Endothelial cell of umbilical vein (primary cell): ENCODE measurements around the gene VAT1. TPM values are rescaled to one million over a fixed set of nuclear protein-coding genes. Genes with fewer than 3 reads are reported as not detected.

ENCODE experiments used
- BruUV-seq: library from RNA; stranded (reverse); fragments of 400-500 nt; replicated peaks from 2 replicates; lab custom pipeline; 2021; lab: Mats Ljungman, UMichigan
- CTCF ChIA-PET: fragments of 300-600, 350-600 bp; sonication (Branson Sonifier 250); formaldehyde crosslinking; loops from one replicate; lab custom pipeline; 2021; ENCODE audit warnings: antibody characterized with exemption, inconsistent platforms; lab: Charles Lee
- POLR2A ChIA-PET: fragments of 300-600, 350-600 bp; sonication (Branson Sonifier 250); formaldehyde crosslinking; loops from one replicate; lab custom pipeline; 2021; ENCODE audit warnings: antibody characterized with exemption, inconsistent platforms; lab: Charles Lee
- DNase-seq: peaks from one replicate; pipeline ENCODE4 v3.0.0-alpha.2; 2011; ENCODE audit warnings: low read depth, low spot score
- FAIRE-seq: peaks from 2 replicates; lab custom pipeline; 2011; peaks lifted over from hg19 to GRCh38; lab: Jason Lieb, UNC
- H2AFZ ChIP-seq: 2 replicates; pipeline ENCODE4 v1.6.0; 2012; ENCODE audit warnings: low read depth, low read length, control low read depth, inconsistent platforms
- H3K27ac ChIP-seq: 2 replicates; pipeline ENCODE4 v1.5.1; 2011; ENCODE audit warnings: low read depth, mild to moderate bottlenecking, control low read depth, low read length, moderate library complexity; ENCODE audit not compliant: insufficient read depth
- H3K27me3 ChIP-seq, 2 experiments: 2 replicates each; pipeline versions ENCODE4 v1.6.0 to v1.6.1; 2011; ENCODE audit warnings: low read length in 2 of 2, mixed read lengths in 1 of 2; ENCODE audit not compliant: control insufficient read depth in 2 of 2, insufficient read depth in 2 of 2
- H3K36me3 ChIP-seq, 2 experiments: 2 replicates in 1 of 2; 3 replicates in 1 of 2; pipeline ENCODE4 v1.5.1; 2011; ENCODE audit warnings: low read length in 2 of 2, mild to moderate bottlenecking in 1 of 2, moderate library complexity in 1 of 2; ENCODE audit not compliant: control insufficient read depth in 2 of 2, insufficient read depth in 2 of 2; ENCODE audit errors: extremely low read depth in 1 of 2
- H3K4me1 ChIP-seq: 3 replicates; pipeline ENCODE4 v1.5.1; 2011; ENCODE audit warnings: mild to moderate bottlenecking, low read length; ENCODE audit not compliant: control insufficient read depth, insufficient read depth; ENCODE audit errors: extremely low read depth
- H3K4me2 ChIP-seq: 2 replicates; pipeline ENCODE4 v1.6.1; 2011; ENCODE audit warnings: low read length, control low read depth, mixed read lengths; ENCODE audit not compliant: insufficient read depth
- H3K4me3 ChIP-seq, 3 experiments: fragments of 200-600 bp in 1 of 3; sonication (generic), shearing (Covaris generic) in 1 of 3; replicated peaks in 1 of 3; 2 replicates each; pipeline ENCODE4 v1.5.1; 2011 to 2016; ENCODE audit warnings: control low read depth in 3 of 3, low read length in 3 of 3, mild to moderate bottlenecking in 2 of 3, inconsistent platforms in 1 of 3, low read depth in 1 of 3, moderate library complexity in 1 of 3; ENCODE audit not compliant: insufficient read depth in 1 of 3
- H3K79me2 ChIP-seq: 2 replicates; pipeline ENCODE4 v1.6.0; 2012; ENCODE audit warnings: low read length, inconsistent platforms; ENCODE audit not compliant: control insufficient read depth, insufficient read depth
- H3K9ac ChIP-seq: replicated peaks from 2 replicates; pipeline ENCODE3; 2011; ENCODE audit warnings: low read length, control low read depth; ENCODE audit not compliant: insufficient read depth; ENCODE audit errors: extremely low read depth
- H3K9me1 ChIP-seq: replicated peaks from 3 replicates; pipeline ENCODE4 v1.6.0; 2011; ENCODE audit warnings: mild to moderate bottlenecking, low read length; ENCODE audit not compliant: control insufficient read depth, insufficient read depth; ENCODE audit errors: extremely low read depth
- H3K9me3 ChIP-seq: replicated peaks from 2 replicates; pipeline ENCODE4 v1.5.1; 2012; ENCODE audit warnings: low read length, inconsistent platforms; ENCODE audit not compliant: control insufficient read depth, insufficient read depth
- H4K20me1 ChIP-seq: replicated peaks from 2 replicates; pipeline ENCODE3; 2011; ENCODE audit warnings: mild to moderate bottlenecking, low read length; ENCODE audit not compliant: control insufficient read depth, insufficient read depth; ENCODE audit errors: extremely low read depth
- EZH2 ChIP-seq: IDR thresholded peaks from 2 replicates; pipeline ENCODE4 v1.6.1; 2012; ENCODE audit warnings: borderline replicate concordance, low read depth, mild to moderate bottlenecking, moderate library complexity, low read length, inconsistent platforms; ENCODE audit not compliant: severe bottlenecking
- FOS ChIP-seq: IDR thresholded peaks from 2 replicates; pipeline ENCODE4 v1.6.1; 2011; ENCODE audit warnings: mild to moderate bottlenecking, low read length, moderate library complexity, borderline replicate concordance; ENCODE audit not compliant: insufficient read depth
- GATA2 ChIP-seq: IDR thresholded peaks from 2 replicates; pipeline ENCODE4 v1.7.0; 2011; ENCODE audit warnings: low read depth, mild to moderate bottlenecking, moderate library complexity, mixed read lengths, low read length; ENCODE audit not compliant: insufficient read length, insufficient read depth
- JUN ChIP-seq: IDR thresholded peaks from 2 replicates; pipeline ENCODE4 v1.6.1; 2011; ENCODE audit warnings: borderline replicate concordance, low read depth; ENCODE audit not compliant: insufficient read length, insufficient read depth
- MYC ChIP-seq: IDR thresholded peaks from one replicate; pipeline ENCODE4 v1.6.1; 2011; ENCODE audit warnings: mild to moderate bottlenecking, low read depth, low read length
- POLR2A ChIP-seq: IDR thresholded peaks from 2 replicates; pipeline ENCODE4 v1.6.1; 2012; ENCODE audit warnings: low read depth, mild to moderate bottlenecking, control low read depth, low read length
- POLR2AphosphoS5 ChIP-seq: IDR thresholded peaks from 2 replicates; pipeline ENCODE4 v1.6.1; 2012; ENCODE audit warnings: low read depth, mild to moderate bottlenecking, control low read depth, low read length, moderate library complexity; ENCODE audit not compliant: insufficient read depth
- dilution Hi-C: fragments of 300-500 bp; cut with MboI; formaldehyde crosslinking; loops from one replicate; pipeline ENCODE4 v1.15.0; 2019; ENCODE audit warnings: low sequenced_read_pairs; ENCODE audit not compliant: extremely low pct_ligation_motif_present
- intact Hi-C: fragments of 100-400 bp; cut with micrococcal nuclease; formaldehyde crosslinking; loops from one replicate; pipeline ENCODE4 v1.10.0; 2022
- polyA plus RNA-seq, 4 experiments: library from polyadenylated mRNA; depleted of rRNA in 3 of 4; stranded (reverse) in 3 of 4; unstranded in 1 of 4; fragments of >200 nt; gene quantifications; 2 replicates each; pipeline versions ENCODE4 v1.2.1 to v1.2.3, GENCODE V29; 2011 to 2012; ENCODE audit warnings: missing spikeins in 1 of 4
- total RNA-seq: library from RNA; stranded (reverse); gene quantifications from 2 replicates; pipeline ENCODE4 v1.2.3, GENCODE V29; 2021
- TF ChIP-seq, protein P1 (sequence below), 2 donors: IDR thresholded peaks; 1 replicate in 1 of 2; 2 replicates in 1 of 2; pipeline ENCODE4 v1.5.1; 2011; ENCODE audit warnings: low read length in 2 of 2, mild to moderate bottlenecking in 2 of 2, moderate library complexity in 2 of 2, control low read depth in 1 of 2, inconsistent platforms in 1 of 2, low read depth in 1 of 2; ENCODE audit not compliant: insufficient read depth in 1 of 2; ENCODE audit errors: extremely low read depth in 1 of 2
- TF ChIP-seq, protein P2 (sequence below): IDR thresholded peaks from 2 replicates; pipeline ENCODE4 v1.6.1; 2011; ENCODE audit not compliant: insufficient read depth, insufficient read length

The VAT1 gene
- total and polyA plus RNA-seq, 2 donors (not counting 3 experiments of a cell fraction or from before 2014, with no cell fraction given): 339 to 482 TPM

DNA sequence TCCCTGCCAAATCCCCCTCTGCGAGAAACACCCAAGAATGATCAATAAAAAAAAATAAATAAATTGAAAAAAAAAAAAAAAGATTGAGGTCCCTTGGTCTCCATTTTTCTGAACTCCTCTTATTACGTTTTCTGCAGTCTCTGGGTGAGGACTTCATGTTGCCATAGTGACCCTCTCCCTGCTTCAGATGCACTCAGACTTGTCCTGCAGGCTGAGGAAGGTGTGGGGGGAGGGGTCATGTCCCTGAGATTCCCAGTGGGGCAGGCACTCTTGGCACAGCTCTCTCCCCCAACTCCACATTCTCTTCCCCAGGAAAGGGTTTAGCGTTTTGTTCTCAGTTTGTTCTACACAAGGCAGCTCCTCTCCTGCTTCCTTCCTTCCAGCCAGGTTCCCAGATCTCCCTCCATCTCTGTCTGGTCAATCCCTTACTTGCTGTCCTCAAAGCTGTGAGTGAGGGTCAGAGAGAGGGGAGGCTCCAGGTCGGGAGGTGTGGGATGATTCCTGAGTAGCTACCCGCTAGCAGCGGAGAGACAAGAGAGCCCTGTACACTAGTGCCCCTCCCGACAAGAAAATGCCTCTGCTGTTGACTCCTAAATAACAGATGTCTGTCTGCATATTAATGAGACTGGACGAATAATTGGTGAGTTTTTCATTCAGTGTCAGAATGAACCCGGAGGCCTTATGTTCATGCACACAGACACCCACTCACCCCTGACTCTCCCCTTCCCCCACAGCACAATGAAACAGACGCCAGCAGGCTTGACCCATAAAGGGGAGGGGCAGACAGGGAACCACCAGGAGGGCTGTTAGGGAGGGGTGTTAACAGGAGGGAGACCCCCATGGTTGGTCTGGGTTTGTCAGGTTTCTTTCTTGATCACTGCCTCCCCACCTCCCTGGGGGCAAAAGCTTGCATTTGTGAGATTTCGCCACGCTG is 12.0 kb upstream of the VAT1 start:
- Histone ChIP-seq H3K79me2 (no peaks in the 10 kb centered on the region), H4K20me1 (no peaks in the 10 kb centered on the region), H3K4me1 (no peaks in the 10 kb centered on the region), H3K36me3 (no peaks in the 10 kb centered on the region), H3K4me3 (no peak overlapping the region), H2AFZ (no peak overlapping the region), H3K9ac (no peak overlapping the region), H3K27ac (no peak overlapping the region), H3K27me3 (peaks cover 0 to 1% of the 10 kb centered on the region in 2 experiments), H3K9me1 (no peaks in the 10 kb centered on the region), H3K9me3 (no peaks in the 10 kb centered on the region), H3K4me2 (no peak overlapping the region)
- ChIA-PET CTCF (interaction anchor here (1.8 kb wide), 1 partner anchor 10 kb away, joined by 6 read pairs; no protein-coding TSS in a partner anchor), POLR2A (no interaction called here)
- intact Hi-C loops (no loop called here), dilution Hi-C loops (no loop called here)
- BruUV-seq: no TSS peak
- FAIRE-seq: no peak
- no peak for DNase-seq
- no peak for TF ChIP-seq POLR2AphosphoS5
- no peak for TF ChIP-seq EZH2
- TF ChIP-seq JUN: no peak
- TF ChIP-seq, protein P1, sequence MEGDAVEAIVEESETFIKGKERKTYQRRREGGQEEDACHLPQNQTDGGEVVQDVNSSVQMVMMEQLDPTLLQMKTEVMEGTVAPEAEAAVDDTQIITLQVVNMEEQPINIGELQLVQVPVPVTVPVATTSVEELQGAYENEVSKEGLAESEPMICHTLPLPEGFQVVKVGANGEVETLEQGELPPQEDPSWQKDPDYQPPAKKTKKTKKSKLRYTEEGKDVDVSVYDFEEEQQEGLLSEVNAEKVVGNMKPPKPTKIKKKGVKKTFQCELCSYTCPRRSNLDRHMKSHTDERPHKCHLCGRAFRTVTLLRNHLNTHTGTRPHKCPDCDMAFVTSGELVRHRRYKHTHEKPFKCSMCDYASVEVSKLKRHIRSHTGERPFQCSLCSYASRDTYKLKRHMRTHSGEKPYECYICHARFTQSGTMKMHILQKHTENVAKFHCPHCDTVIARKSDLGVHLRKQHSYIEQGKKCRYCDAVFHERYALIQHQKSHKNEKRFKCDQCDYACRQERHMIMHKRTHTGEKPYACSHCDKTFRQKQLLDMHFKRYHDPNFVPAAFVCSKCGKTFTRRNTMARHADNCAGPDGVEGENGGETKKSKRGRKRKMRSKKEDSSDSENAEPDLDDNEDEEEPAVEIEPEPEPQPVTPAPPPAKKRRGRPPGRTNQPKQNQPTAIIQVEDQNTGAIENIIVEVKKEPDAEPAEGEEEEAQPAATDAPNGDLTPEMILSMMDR (IDR thresholded peaks at IDR 0.05; ENCODE audit: extremely low read depth in 1 of 2, insufficient read depth in 1 of 2, low read depth in 1 of 2, low read length in 2 of 2): no peak
- no peak for TF ChIP-seq MYC
- TF ChIP-seq, protein P2, sequence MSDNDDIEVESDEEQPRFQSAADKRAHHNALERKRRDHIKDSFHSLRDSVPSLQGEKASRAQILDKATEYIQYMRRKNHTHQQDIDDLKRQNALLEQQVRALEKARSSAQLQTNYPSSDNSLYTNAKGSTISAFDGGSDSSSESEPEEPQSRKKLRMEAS: no peak
- TF ChIP-seq FOS: no peak
- TF ChIP-seq GATA2: no peak
- no peak for TF ChIP-seq POLR2A
